ENCODE measurements around the gene TSNAXIP1.

TSNAXIP1 gene

DNA sequence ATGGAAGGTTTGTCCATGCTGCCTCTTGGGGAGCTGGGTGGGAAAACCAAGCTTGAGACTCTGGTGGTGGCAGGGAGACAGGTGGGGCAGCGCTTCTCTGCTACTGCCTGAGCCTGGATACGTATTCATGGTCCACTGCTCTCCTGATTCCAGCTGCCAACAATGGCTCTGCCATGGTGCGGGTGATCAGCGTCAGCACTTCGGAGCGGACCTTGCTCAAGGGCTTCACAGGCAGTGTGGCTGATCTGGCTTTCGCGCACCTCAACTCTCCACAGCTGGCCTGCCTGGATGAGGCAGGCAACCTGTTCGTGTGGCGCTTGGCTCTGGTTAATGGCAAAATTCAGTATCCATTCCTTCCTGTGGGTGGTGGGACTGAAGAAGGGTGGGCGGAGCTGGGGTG lies 70.4 kb downstream of the TSNAXIP1 start:
- no peak for DNase-seq (ENCODE audit: low read depth)

More for the DNA sequence above, 70.4 kb downstream of the TSNAXIP1 start:
- H3K4me3 ChIP-seq (ENCODE audit: low read depth, low read length) = no peak overlapping the region
